ENCODE data around the gene MDH1B.

Gene MDH1B

DNA sequence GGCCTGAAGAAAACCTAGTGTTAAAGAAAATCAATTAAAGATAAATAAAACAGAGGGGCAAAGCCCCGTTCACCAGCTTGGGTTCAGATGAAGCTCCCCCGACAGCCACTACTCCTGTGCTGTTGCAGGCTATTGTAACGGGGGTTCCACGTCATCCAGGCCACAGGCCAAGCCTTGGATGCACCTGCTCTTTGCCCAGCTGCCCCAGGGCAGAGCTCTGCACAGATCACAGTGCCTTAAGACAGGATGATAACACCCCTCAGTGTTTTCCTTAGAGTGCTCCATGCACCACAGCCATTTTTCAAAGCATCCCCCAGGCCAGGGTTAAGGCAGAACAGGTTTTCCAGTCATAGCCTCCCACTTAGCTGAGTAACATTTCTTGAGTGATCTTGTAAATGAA lies 32.2 kb upstream of the MDH1B start:
- no peak overlapping the region for H3K27ac ChIP-seq
- H3K36me3 ChIP-seq (replicated peaks), result no peaks in the 10 kb centered on the region
- DNase-seq, result no peak
- TF ChIP-seq, protein P1, sequence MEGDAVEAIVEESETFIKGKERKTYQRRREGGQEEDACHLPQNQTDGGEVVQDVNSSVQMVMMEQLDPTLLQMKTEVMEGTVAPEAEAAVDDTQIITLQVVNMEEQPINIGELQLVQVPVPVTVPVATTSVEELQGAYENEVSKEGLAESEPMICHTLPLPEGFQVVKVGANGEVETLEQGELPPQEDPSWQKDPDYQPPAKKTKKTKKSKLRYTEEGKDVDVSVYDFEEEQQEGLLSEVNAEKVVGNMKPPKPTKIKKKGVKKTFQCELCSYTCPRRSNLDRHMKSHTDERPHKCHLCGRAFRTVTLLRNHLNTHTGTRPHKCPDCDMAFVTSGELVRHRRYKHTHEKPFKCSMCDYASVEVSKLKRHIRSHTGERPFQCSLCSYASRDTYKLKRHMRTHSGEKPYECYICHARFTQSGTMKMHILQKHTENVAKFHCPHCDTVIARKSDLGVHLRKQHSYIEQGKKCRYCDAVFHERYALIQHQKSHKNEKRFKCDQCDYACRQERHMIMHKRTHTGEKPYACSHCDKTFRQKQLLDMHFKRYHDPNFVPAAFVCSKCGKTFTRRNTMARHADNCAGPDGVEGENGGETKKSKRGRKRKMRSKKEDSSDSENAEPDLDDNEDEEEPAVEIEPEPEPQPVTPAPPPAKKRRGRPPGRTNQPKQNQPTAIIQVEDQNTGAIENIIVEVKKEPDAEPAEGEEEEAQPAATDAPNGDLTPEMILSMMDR (IDR thresholded peaks at IDR 0.05; ENCODE audit: low read depth, low read length, missing control alignments), result no peak
- H3K27me3 ChIP-seq (replicated peaks), result no peaks in the 10 kb centered on the region
- H3K4me3 ChIP-seq (ENCODE audit: low read depth, low read length), result no peak overlapping the region
- in situ Hi-C loops (cut with HindIII; ENCODE audit: low pct_ligation_motif_present, low sequenced_read_pairs), result no loop called here

DNA sequence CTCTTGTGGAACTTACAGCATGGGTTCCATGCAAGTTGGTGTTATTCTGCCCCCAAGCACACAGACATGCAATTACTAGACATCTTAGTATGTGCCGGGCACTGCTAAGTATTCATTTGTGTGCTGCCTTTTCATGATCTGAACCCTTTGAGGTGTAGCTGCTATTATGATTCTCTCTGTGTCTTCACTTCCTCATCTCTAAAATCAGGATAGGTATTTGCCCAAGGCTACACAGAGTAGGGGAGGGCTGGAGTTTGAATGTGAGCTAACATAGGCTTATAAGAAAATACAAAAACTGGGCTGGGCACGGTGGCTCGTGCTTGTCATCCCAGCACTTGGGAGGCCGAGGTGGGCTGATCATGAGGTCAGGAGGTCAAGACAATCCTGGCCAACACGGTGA lies 27.5 kb upstream of the MDH1B start:
- Histone ChIP-seq H3K36me3 (replicated peaks) (peaks cover 11% of the 10 kb centered on the region), H3K27ac (no peak overlapping the region), H3K4me3 (ENCODE audit: low read depth, low read length) (no peak overlapping the region), H3K27me3 (replicated peaks) (no peaks in the 10 kb centered on the region)
- in situ Hi-C loops (cut with HindIII; ENCODE audit: low pct_ligation_motif_present, low sequenced_read_pairs), result no loop called here
- DNase-seq, result no peak
- TF ChIP-seq, protein P1 (IDR thresholded peaks at IDR 0.05; ENCODE audit: low read depth, low read length, missing control alignments), result no peak

GRCh38 chr2:206790311-206790935 lies 25.3 kb upstream of the MDH1B start:
- TF ChIP-seq, protein P1 (IDR thresholded peaks at IDR 0.05; ENCODE audit: low read depth, low read length, missing control alignments), result no peak
- no peak overlapping the region for H3K4me3 ChIP-seq (ENCODE audit: low read depth, low read length)
- no peak overlapping the region for H3K27ac ChIP-seq
- H3K27me3 ChIP-seq (replicated peaks), result no peaks in the 10 kb centered on the region
- DNase-seq, result no peak
- in situ Hi-C loops (cut with HindIII; ENCODE audit: low pct_ligation_motif_present, low sequenced_read_pairs), result no loop called here
- H3K36me3 ChIP-seq (replicated peaks), result peaks cover 21% of the 10 kb centered on the region

GRCh38 chr2:206784559-206785353 lies 19.6 kb upstream of the MDH1B start:
- H3K4me3 ChIP-seq (ENCODE audit: low read depth, low read length), result no peak overlapping the region
- H3K27me3 ChIP-seq (replicated peaks), result no peaks in the 10 kb centered on the region
- no peak for DNase-seq
- in situ Hi-C loops (cut with HindIII; ENCODE audit: low pct_ligation_motif_present, low sequenced_read_pairs), result no loop called here
- H3K36me3 ChIP-seq (replicated peaks), result peaks cover 24% of the 10 kb centered on the region
- no peak overlapping the region for H3K27ac ChIP-seq
- TF ChIP-seq, protein P1 (IDR thresholded peaks at IDR 0.05; ENCODE audit: low read depth, low read length, missing control alignments), result no peak

DNA sequence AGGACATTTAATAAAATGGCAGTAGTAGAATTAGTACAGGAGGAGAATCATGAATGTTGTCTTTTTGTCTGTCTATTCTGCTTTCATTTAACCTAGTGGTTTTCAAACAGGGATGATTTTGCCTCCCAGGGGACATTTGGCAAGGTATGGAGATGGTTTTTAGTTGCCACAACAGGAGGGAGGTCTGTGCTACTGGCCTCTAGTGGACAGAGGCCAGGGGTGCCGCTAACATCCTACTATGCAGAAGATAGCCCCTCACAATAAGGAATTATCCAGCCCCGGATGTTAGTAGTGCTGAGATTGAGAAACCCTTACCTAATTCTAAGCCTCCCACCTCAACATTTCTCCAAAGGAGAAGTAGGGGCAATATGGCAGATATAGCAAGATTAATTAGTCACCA lies 18.6 kb upstream of the MDH1B start:
- Histone ChIP-seq H3K27ac (no peak overlapping the region), H3K4me3 (ENCODE audit: low read depth, low read length) (no peak overlapping the region), H3K27me3 (replicated peaks) (no peaks in the 10 kb centered on the region), H3K36me3 (replicated peaks) (peaks cover 21% of the 10 kb centered on the region)
- TF ChIP-seq, protein P1 (IDR thresholded peaks at IDR 0.05; ENCODE audit: low read depth, low read length, missing control alignments), result peak; percentile 86
- in situ Hi-C loops (cut with HindIII; ENCODE audit: low pct_ligation_motif_present, low sequenced_read_pairs), result no loop called here
- DNase-seq, result no peak

All from brain microvascular endothelial cell (primary cell).